ENCODE data around the gene NAA50.

The NAA50 gene

DNA sequence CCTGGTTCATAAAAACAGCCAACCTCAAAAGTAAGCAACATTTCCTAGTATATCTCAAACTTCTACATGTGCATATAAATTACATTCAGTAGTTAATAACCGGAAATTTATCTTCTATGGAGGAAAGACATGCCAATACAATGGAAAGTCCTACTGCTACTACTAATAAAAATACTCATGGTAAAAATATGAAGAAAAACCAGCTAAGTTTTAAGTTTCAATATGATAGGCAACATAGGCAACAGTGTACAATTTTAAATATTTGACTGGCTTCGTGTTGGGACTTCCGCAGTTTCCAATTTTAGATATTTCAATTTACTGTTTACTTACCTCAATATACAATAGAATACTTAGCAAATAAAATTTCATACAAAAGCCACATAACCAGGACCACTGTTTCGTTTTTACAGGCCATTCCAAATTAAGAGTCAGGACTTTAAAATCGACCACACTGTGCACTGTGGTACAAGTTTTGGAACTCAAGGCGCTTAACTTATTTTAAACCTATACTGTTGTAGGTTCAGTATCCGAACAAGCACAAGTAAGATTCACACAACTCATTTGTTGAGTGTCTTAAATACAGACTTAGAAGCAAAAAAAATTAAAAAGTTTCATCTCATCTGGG lies 2.9 kb downstream of the NAA50 start:
- FAIRE-seq, result no peak
- DNase-seq (ENCODE audit: insufficient read length, low spot score), result no peak

GRCh38 chr3:113741620-113742019 lies 4.4 kb downstream of the NAA50 start:
- FAIRE-seq, result no peak
- DNase-seq (ENCODE audit: insufficient read length, low spot score), result no peak

GRCh38 chr3:113741086-113741485 lies 5.0 kb downstream of the NAA50 start:
- FAIRE-seq, result peak; percentile 48

GRCh38 chr3:113736548-113737089 lies 9.4 kb downstream of the NAA50 start:
- no peak for FAIRE-seq
- peak; percentile 33 for DNase-seq (ENCODE audit: insufficient read length, low spot score)

More at GRCh38 chr3:113741086-113741485, 5.0 kb downstream of the NAA50 start:
- DNase-seq (ENCODE audit: insufficient read length, low spot score), result no peak

DNA sequence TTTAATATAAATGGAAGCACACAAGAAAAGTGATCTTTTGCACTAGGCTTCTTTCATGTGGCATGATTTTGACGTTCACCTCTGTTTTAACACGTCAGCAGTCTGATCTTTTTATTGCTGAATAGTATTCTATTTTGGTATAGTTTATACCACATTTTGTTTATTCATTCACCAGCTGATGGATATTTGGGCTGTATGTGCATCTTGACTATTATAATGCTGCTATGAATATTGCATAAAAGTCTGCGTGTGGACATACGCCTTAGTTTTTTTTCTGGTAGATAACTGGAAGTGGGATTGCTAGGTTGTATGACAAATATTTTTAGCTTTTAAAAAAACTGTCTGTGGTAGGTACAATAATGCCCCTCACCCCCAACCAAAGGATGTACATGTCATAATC lies 14.4 kb downstream of the NAA50 start:
- FAIRE-seq, result no peak
- DNase-seq (ENCODE audit: insufficient read length, low spot score), result no peak

- FAIRE-seq (no peak), DNase-seq (ENCODE audit: insufficient read length, low spot score) (no peak)
These were observed 15.5 kb downstream of the NAA50 start for GRCh38 chr3:113730550-113730949.

DNA sequence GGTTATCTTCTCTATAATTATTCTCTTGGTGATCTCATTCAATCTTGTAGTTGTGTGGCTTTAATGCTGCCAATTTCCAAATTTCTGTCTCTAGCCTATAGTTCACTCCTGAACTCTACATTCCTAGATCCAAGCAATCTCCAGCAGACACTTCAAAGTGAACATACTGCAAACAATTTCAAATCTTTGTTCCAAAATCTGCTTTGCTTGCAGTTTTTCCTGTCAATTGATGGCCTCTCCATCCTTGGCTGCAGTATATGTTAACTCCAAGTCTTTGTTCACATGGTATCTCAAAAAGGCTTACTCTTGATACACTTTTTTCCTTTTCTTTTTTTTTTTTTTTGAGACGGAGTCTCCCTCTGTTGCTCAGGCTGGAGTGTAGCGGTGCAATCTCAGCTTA lies 17.4 kb downstream of the NAA50 start:
- no peak for FAIRE-seq
- no peak for DNase-seq (ENCODE audit: insufficient read length, low spot score)

- DNase-seq (ENCODE audit: insufficient read length, low spot score), result no peak
- FAIRE-seq, result no peak
These were observed 24.4 kb downstream of the NAA50 start for GRCh38 chr3:113721636-113722035.

DNA sequence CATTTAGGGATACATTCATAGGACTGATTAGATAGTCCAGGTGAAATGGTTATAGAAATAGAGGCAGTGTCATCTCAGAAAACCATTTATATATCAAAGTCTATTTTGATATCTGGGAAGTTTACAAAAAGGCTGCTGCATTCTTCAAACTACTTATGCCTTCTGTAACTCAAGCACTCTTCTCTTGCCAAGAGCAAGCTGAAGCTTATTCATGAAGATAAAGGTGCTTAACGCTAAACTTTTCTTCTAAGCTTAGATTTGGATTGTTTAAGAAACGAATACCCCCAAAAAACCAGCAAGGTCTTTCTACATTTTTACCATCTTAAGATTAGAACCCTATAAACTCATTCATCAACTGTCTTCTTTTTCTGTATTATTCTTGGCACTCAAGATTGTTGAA lies 26.3 kb downstream of the NAA50 start:
- DNase-seq (ENCODE audit: insufficient read length, low spot score), result no peak
- FAIRE-seq, result no peak

- FAIRE-seq, result no peak
- DNase-seq (ENCODE audit: insufficient read length, low spot score), result no peak
These were observed 26.8 kb downstream of the NAA50 start for GRCh38 chr3:113719294-113719693.

DNA sequence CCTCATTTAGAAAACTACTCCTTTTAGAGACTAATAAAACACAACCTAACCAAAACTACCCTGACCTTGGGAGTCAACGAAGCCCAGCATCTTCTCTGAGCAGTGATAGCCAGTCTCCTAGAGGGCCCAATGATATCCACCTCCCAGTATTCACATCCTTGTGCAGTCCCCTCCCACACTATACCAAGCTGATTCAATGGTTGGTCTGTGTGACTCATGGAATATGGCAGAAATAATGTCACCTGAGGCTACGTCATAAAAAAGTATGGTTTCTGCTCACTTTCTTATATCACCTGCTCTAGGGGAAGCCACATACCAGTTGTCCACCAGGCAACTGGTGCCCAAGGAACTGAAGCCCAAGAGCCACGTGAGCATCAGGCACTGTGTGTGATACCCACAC lies 28.2 kb downstream of the NAA50 start:
- no peak for DNase-seq (ENCODE audit: insufficient read length, low spot score)
- FAIRE-seq, result peak; percentile 9

- DNase-seq (ENCODE audit: insufficient read length, low spot score) (no peak), FAIRE-seq (no peak)
These were observed 28.7 kb downstream of the NAA50 start for GRCh38 chr3:113717308-113717707.

GRCh38 chr3:113714702-113715101 lies 31.3 kb downstream of the NAA50 start:
- no peak for FAIRE-seq
- DNase-seq (ENCODE audit: insufficient read length, low spot score), result no peak

- DNase-seq (ENCODE audit: insufficient read length, low spot score), result no peak
- FAIRE-seq, result no peak
These were observed 33.9 kb downstream of the NAA50 start for GRCh38 chr3:113712129-113712528.

DNA sequence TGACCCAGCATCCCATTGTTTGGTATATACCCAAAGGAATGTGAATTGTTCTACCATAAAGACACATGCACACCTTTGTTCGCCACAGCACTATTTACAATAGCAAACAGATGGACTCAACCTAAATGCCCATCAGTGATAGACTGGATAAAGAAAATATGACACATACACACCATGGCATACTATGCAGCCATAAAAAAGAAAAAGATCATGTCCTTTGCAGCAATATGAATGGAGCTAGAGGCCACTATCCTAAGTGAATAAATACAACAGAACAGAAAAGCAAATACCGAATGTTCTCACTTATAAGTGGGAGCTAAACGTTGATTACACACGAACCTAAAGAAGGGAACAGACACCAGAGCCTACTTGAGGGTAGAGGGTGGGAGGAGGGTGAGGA lies 38.2 kb downstream of the NAA50 start:
- DNase-seq (ENCODE audit: insufficient read length, low spot score) (no peak), FAIRE-seq (no peak)

DNA sequence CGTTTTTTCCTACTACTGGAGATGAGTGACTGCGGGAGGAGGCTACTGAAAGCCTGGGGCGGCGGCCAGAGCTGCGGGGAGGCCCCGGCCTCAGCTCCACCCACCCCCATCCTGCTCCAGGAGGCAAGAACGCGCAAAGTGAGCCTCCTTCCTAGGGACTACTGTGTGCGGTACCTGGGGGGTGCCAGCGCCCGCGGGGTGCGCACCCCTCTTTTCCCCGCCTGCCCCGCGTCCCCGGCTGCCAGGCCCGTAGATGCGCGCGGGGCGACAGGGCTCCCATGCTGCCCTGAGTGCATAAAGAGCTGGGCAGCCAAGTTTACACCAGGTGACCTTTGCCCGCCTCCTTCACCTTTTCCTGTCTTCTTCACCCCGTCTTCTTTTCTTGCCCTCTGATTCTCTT lies 47.1 kb downstream of the NAA50 start:
- no peak for DNase-seq (ENCODE audit: insufficient read length, low spot score)
- no peak for FAIRE-seq

GRCh38 chr3:113698213-113698742 lies 47.8 kb downstream of the NAA50 start:
- FAIRE-seq, result no peak
- DNase-seq (ENCODE audit: insufficient read length, low spot score), result no peak

GRCh38 chr3:113697500-113698090 lies 48.5 kb downstream of the NAA50 start:
- DNase-seq (ENCODE audit: insufficient read length, low spot score) (no peak), FAIRE-seq (no peak)

- peak; percentile 99 for DNase-seq (ENCODE audit: insufficient read length, low spot score)
- FAIRE-seq, result peak; percentile 95
These were observed 49.2 kb downstream of the NAA50 start for GRCh38 chr3:113696658-113697499.

DNA sequence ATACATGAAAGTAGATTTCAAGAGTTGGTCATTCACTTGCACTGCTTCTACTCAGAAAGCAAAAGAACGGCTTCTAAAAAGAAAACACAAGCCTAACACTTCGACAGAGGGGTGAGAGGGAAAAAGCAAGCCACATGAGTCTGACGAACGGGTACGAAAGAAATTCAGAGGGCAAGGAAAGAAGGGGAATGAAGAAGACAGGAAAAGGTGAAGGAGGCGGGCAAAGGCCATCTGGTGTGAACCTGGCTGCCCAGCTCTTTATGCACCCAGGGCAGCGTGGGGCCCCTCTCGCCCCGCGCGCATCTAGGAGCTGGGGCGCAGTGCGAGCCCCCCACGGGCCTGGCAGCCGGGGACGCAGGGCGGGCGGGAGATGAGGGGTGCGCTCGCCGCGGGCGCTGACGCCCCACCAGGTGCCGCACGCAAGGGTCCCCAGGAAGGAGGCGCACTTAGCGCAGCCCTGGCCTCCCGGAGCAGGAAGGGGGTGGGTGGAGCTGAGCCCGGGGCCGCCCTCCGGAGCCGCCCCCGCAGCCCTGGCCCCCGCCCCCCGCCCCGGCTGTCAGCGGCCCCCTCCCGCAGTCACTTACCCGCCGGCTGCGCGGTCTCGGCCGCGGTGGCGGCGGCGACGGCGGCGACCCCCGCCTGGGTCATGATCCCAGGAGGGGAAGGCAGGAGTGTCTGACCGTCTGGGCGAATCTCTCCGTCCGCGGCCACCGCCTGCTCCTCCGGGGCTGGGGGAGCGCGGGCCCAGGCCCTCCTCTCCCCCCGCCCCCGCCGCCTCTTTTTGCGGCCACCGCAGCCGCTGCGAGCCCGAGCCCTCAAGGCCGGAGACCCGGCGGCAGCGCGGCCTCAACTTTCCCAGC lies 50.0 kb downstream of the NAA50 start, which contains the start of gene USF3:
TSS of gene USF3 (minus strand) at position 857 of the 860 bp plus-strand sequence. CDS start 21,764 bp downstream, outside the sequence.
- DNase-seq (ENCODE audit: insufficient read length, low spot score) (peak; percentile 79), FAIRE-seq (peak; percentile 44)

Measured in HTR-8/SVneo (cell line).